Loucy (cell line): ENCODE measurements around the gene PYCR2.
A peak's percentile ranks its signal among the peaks of the same experiment; 100 is the strongest.

Experiments
- H2AFZ ChIP-seq: fragments of 200-600 bp; sonication (generic); 2 replicates; pipeline ENCODE4 v1.6.0; 2016; ENCODE audit warnings: antibody characterized with exemption, mild to moderate bottlenecking, low read length, moderate library complexity
- H3F3A ChIP-seq: fragments of 200-600 bp; 2 replicates; pipeline ENCODE4 v1.6.0; 2016; ENCODE audit warnings: antibody characterized with exemption, low read depth, mild to moderate bottlenecking
- H3K27me3 ChIP-seq: fragments of 200-600 bp; sonication (generic); 2 replicates; pipeline ENCODE4 v1.6.1; 2014; ENCODE audit warnings: low read length, mild to moderate bottlenecking; ENCODE audit not compliant: insufficient read depth, poor library complexity, severe bottlenecking
- H3K36me3 ChIP-seq: fragments of 200-600 bp; sonication (generic); 2 replicates; pipeline ENCODE4 v1.6.1; 2016; ENCODE audit warnings: low read length; ENCODE audit not compliant: insufficient read depth
- H3K4me1 ChIP-seq: fragments of 200-600 bp; sonication (generic); 2 replicates; pipeline ENCODE4 v1.5.1; 2014; ENCODE audit warnings: low read length, mild to moderate bottlenecking; ENCODE audit not compliant: insufficient read depth, poor library complexity, severe bottlenecking
- H3K4me2 ChIP-seq: fragments of 200-600 bp; sonication (generic); 2 replicates; pipeline ENCODE4 v1.6.0; 2014; ENCODE audit warnings: antibody characterized with exemption, low read length, low read depth, mild to moderate bottlenecking; ENCODE audit not compliant: poor library complexity, severe bottlenecking
- H3K4me3 ChIP-seq: fragments of 200-600 bp; sonication (generic); 2 replicates; pipeline ENCODE4 v1.5.1; 2014; ENCODE audit warnings: low read length, mild to moderate bottlenecking, mixed read lengths; ENCODE audit not compliant: poor library complexity, severe bottlenecking
- H3K79me2 ChIP-seq: fragments of 200-600 bp; sonication (generic); 2 replicates; pipeline ENCODE4 v1.6.1; 2014; ENCODE audit warnings: low read length; ENCODE audit not compliant: insufficient read depth
- H3K9ac ChIP-seq: fragments of 200-600 bp; sonication (generic); 2 replicates; pipeline ENCODE4 v1.6.0; 2014; ENCODE audit warnings: mild to moderate bottlenecking, low read depth, low read length, moderate library complexity; ENCODE audit not compliant: poor library complexity, severe bottlenecking
- H3K9me2 ChIP-seq: fragments of 200-600 bp; sonication (generic); replicated peaks from 2 replicates; pipeline ENCODE4 v1.6.1; 2016; ENCODE audit warnings: low read depth, low read length, mixed read lengths
- H3K9me3 ChIP-seq: fragments of 200-600 bp; sonication (generic); 2 replicates; pipeline ENCODE4 v1.6.1; 2014; ENCODE audit warnings: mild to moderate bottlenecking, antibody characterized with exemption, low read length, low read depth; ENCODE audit not compliant: insufficient read depth
- H4K20me1 ChIP-seq: fragments of 200-600 bp; sonication (generic); 2 replicates; pipeline ENCODE4 v1.6.0; 2014; ENCODE audit warnings: antibody characterized with exemption, low read length, mild to moderate bottlenecking; ENCODE audit not compliant: insufficient read depth, poor library complexity, severe bottlenecking
- EZH2phosphoT487 ChIP-seq: fragments of 200-600 bp; IDR thresholded peaks from 2 replicates; pipeline ENCODE4 v1.6.1; 2018; ENCODE audit warnings: antibody characterized with exemption, mild to moderate bottlenecking, moderate library complexity, borderline replicate concordance
- TF ChIP-seq, protein P1 (sequence below): fragments of 200-600 bp; sonication (generic); conservative IDR thresholded peaks from 2 replicates; pipeline ENCODE4 v1.5.1; 2014; ENCODE audit warnings: mild to moderate bottlenecking, antibody characterized with exemption, low read length

The PYCR2 gene

GRCh38 chr1:225896494-225896893 lies 27.6 kb downstream of the PYCR2 start:
- peak overlapping the region; percentile 60 for H3K4me2 ChIP-seq

DNA sequence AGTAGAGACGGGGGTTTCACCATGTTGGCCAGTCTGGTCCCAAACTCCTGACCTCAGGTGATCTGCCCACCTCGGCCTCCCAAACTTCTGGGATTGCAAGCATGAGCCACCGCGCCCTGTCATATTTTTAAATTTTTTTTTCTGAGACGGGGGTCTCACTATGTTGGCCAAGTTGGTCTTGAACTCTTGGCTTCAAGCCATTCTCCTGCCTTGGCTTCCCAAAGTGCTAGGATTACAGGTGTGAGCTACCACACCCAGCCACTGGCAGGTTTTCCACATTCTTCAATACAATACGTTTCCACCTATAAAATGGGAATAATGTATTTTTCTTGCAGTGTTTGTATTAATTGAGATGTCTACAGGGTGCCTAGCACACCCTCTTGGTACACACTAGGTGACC lies 31.7 kb downstream of the PYCR2 start:
- Histone ChIP-seq H3K4me3 (no peak overlapping the region), H3K9me2 (no peaks in the 10 kb centered on the region), H3K79me2 (no peaks in the 10 kb centered on the region), H4K20me1 (no peaks in the 10 kb centered on the region), H3K27me3 (no peaks in the 10 kb centered on the region), H3K4me1 (peaks cover 11% of the 10 kb centered on the region), H3K9ac (no peak overlapping the region), H3K4me2 (no peak overlapping the region), H3K9me3 (no peaks in the 10 kb centered on the region), H2AFZ (no peak overlapping the region), H3F3A (no peaks in the 10 kb centered on the region), H3K36me3 (no peaks in the 10 kb centered on the region)
- TF ChIP-seq, protein P1, sequence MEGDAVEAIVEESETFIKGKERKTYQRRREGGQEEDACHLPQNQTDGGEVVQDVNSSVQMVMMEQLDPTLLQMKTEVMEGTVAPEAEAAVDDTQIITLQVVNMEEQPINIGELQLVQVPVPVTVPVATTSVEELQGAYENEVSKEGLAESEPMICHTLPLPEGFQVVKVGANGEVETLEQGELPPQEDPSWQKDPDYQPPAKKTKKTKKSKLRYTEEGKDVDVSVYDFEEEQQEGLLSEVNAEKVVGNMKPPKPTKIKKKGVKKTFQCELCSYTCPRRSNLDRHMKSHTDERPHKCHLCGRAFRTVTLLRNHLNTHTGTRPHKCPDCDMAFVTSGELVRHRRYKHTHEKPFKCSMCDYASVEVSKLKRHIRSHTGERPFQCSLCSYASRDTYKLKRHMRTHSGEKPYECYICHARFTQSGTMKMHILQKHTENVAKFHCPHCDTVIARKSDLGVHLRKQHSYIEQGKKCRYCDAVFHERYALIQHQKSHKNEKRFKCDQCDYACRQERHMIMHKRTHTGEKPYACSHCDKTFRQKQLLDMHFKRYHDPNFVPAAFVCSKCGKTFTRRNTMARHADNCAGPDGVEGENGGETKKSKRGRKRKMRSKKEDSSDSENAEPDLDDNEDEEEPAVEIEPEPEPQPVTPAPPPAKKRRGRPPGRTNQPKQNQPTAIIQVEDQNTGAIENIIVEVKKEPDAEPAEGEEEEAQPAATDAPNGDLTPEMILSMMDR, result no peak
- TF ChIP-seq EZH2phosphoT487, result no peak

More at GRCh38 chr1:225896494-225896893, 27.6 kb downstream of the PYCR2 start:
- Histone ChIP-seq H3K4me1 (peaks cover 20% of the 10 kb centered on the region), H3K9ac (no peak overlapping the region), H4K20me1 (no peaks in the 10 kb centered on the region), H3K9me3 (no peaks in the 10 kb centered on the region), H3K9me2 (no peaks in the 10 kb centered on the region), H3F3A (no peaks in the 10 kb centered on the region), H3K27me3 (no peaks in the 10 kb centered on the region), H3K36me3 (no peaks in the 10 kb centered on the region), H3K4me3 (peak overlapping the region; percentile 20), H2AFZ (no peak overlapping the region), H3K79me2 (no peaks in the 10 kb centered on the region)
- TF ChIP-seq EZH2phosphoT487, result no peak
- TF ChIP-seq, protein P1, result no peak

DNA sequence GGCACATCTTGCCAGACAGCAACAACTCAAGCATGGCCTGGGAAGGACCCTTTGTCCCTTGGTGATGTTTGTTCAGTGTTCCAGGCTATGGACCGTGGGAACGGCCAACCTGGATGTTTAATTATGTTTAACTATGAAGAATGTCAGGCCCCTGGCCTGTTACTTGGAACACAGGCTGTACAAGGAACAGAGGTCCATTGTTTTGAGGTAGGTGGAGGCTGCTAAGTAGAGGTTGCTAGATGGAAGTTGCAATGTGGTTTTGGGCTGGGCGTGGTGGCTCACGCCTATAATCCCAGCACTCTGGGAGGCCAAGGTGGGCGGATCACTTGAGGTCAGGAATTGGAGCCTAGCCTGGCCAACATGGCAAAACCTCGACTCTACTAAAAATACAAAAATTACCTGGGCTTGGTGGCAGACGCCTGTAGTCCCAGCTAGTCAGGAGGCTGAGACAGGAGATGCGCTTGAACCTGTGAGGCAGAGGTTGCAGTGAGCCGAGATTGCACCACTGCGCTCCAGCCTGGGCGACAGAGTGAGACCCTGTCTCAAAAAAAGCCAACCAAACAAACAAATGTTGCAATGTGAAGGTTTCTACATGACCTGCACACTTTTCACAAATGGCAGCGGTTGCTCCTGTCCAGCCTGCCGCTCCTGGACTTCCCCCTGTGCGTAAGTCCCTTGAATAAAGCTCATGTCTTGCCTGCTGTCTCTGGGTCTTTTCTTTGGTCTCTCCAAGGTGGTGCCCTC lies 32.6 kb downstream of the PYCR2 start:
- no peak overlapping the region for H3K4me3 ChIP-seq
- H3K9me3 ChIP-seq, result no peaks in the 10 kb centered on the region
- H3K9me2 ChIP-seq, result no peaks in the 10 kb centered on the region
- no peak overlapping the region for H2AFZ ChIP-seq
- H4K20me1 ChIP-seq, result no peaks in the 10 kb centered on the region
- no peaks in the 10 kb centered on the region for H3K36me3 ChIP-seq
- no peaks in the 10 kb centered on the region for H3K79me2 ChIP-seq
- H3K9ac ChIP-seq, result no peak overlapping the region
- no peak overlapping the region for H3K4me2 ChIP-seq
- no peaks in the 10 kb centered on the region for H3K27me3 ChIP-seq
- no peaks in the 10 kb centered on the region for H3F3A ChIP-seq
- H3K4me1 ChIP-seq, result peaks cover 3% of the 10 kb centered on the region
- TF ChIP-seq, protein P1, result no peak
- TF ChIP-seq EZH2phosphoT487, result no peak
